PC-3 (cell line): ENCODE results near the gene TBC1D9. TPM values are rescaled to one million over a fixed set of nuclear protein-coding genes. Genes with fewer than 3 reads are reported as not detected.

Experiments used
- ATAC-seq: fragments of 200-7000 bp; cut with Tn5 transposase; 2 replicates; pipeline ENCODE4 v1.9.1; 2020; ENCODE audit warnings: mild to moderate bottlenecking, moderate library complexity
- BruUV-seq: library from RNA; stranded (reverse); fragments of 400-500 nt; replicated peaks from 2 replicates; lab custom pipeline; 2021; lab: Mats Ljungman, UMichigan
- CTCF ChIA-PET: fragments of 300-600 bp; sonication (Branson Sonifier 250); formaldehyde crosslinking; loops from one replicate; lab custom pipeline; 2022; ENCODE audit warnings: antibody characterized with exemption; lab: Charles Lee
- POLR2A ChIA-PET: fragments of 300-600 bp; sonication (Branson Sonifier 250); formaldehyde crosslinking; loops from one replicate; lab custom pipeline; 2022; ENCODE audit warnings: antibody characterized with exemption; ENCODE audit not compliant: unreplicated experiment; lab: Charles Lee
- DNase-seq: peaks from one replicate; pipeline ENCODE4 v3.0.0-alpha.2; 2015
- H2AFZ ChIP-seq: fragments of 300-600 bp; sonication (generic); 2 replicates; pipeline ENCODE4 v1.6.0; 2016; ENCODE audit warnings: antibody characterized with exemption, low read length
- H3F3A ChIP-seq: fragments of 300-600 bp; sonication (generic); one replicate; pipeline ENCODE4 v1.6.0; 2017; ENCODE audit warnings: antibody characterized with exemption, low read length, control low read depth, mild to moderate bottlenecking; ENCODE audit not compliant: unreplicated experiment
- H3K27ac ChIP-seq: fragments of 300-600 bp; sonication (generic); 2 replicates; pipeline ENCODE4 v1.5.1; 2016; ENCODE audit warnings: mild to moderate bottlenecking, low read length
- H3K27me3 ChIP-seq: fragments of 300-600 bp; sonication (generic); 2 replicates; pipeline ENCODE4 v1.6.1; 2016; ENCODE audit warnings: low read length, mixed read lengths
- H3K36me3 ChIP-seq: fragments of 300-600 bp; sonication (generic); 2 replicates; pipeline ENCODE4 v1.6.1; 2016; ENCODE audit warnings: low read depth, mixed run types, low read length, mixed read lengths
- H3K4me1 ChIP-seq: fragments of 300-600 bp; sonication (generic); 2 replicates; pipeline ENCODE4 v1.5.1; 2016; ENCODE audit warnings: low read length; ENCODE audit not compliant: insufficient read depth
- H3K4me2 ChIP-seq: fragments of 300-600 bp; sonication (generic); 2 replicates; pipeline ENCODE4 v1.6.0; 2016; ENCODE audit warnings: low read length
- H3K4me3 ChIP-seq: fragments of 300-600 bp; sonication (generic); 2 replicates; pipeline ENCODE4 v1.5.1; 2016; ENCODE audit warnings: mild to moderate bottlenecking, low read length, mixed read lengths
- H3K79me2 ChIP-seq: fragments of 300-600 bp; sonication (generic); 2 replicates; pipeline ENCODE4 v1.6.1; 2017; ENCODE audit warnings: low read length, mixed read lengths
- H3K9ac ChIP-seq: fragments of 300-600 bp; sonication (generic); 2 replicates; pipeline ENCODE4 v1.6.0; 2016; ENCODE audit warnings: mild to moderate bottlenecking, low read length
- H3K9me2 ChIP-seq: fragments of 300-600 bp; sonication (generic); replicated peaks from 2 replicates; pipeline ENCODE4 v1.6.1; 2016; ENCODE audit warnings: mixed run types, low read length, mixed read lengths
- H3K9me3 ChIP-seq: fragments of 300-600 bp; sonication (generic); 2 replicates; pipeline ENCODE4 v1.6.1; 2016; ENCODE audit warnings: low read length, mixed read lengths
- H4K20me1 ChIP-seq: fragments of 300-600 bp; sonication (generic); 2 replicates; pipeline ENCODE4 v1.6.1; 2016; ENCODE audit warnings: low read length, mixed read lengths
- CTCF ChIP-seq: fragments of 300-600 bp; sonication (generic); conservative IDR thresholded peaks from 2 replicates; pipeline ENCODE4 v1.5.1; 2017; ENCODE audit warnings: antibody characterized with exemption, low read depth, mild to moderate bottlenecking, low read length
- EZH2 ChIP-seq: fragments of 300-600 bp; sonication (generic); IDR thresholded peaks from one replicate; pipeline ENCODE4 v1.6.1; 2017; ENCODE audit warnings: antibody characterized with exemption, mild to moderate bottlenecking, low read length; ENCODE audit not compliant: unreplicated experiment
- EZH2phosphoT487 ChIP-seq: fragments of 300-600 bp; sonication (generic); IDR thresholded peaks from 2 replicates; pipeline ENCODE4 v1.6.1; 2018; ENCODE audit warnings: mild to moderate bottlenecking, antibody characterized with exemption, low read length, borderline replicate concordance
- intact Hi-C: fragments of 100-400 bp; cut with micrococcal nuclease; formaldehyde crosslinking; loops from 2 replicates; pipeline ENCODE4 v1.9.0; 2023
- total RNA-seq: library from RNA; depleted of rRNA; stranded (reverse); fragments of >200 nt; gene quantifications from 2 replicates; pipeline ENCODE4 v1.2.3, GENCODE V29; 2014

The TBC1D9 gene
- total RNA-seq, 1 experiment from 2014 or later = 11.2 TPM

GRCh38 chr4:140738139-140738538 lies 18.0 kb downstream of the TBC1D9 start:
- Histone ChIP-seq H3K9me2 (no peaks in the 10 kb centered on the region), H3K79me2 (no peaks in the 10 kb centered on the region), H3K36me3 (no peaks in the 10 kb centered on the region)

DNA sequence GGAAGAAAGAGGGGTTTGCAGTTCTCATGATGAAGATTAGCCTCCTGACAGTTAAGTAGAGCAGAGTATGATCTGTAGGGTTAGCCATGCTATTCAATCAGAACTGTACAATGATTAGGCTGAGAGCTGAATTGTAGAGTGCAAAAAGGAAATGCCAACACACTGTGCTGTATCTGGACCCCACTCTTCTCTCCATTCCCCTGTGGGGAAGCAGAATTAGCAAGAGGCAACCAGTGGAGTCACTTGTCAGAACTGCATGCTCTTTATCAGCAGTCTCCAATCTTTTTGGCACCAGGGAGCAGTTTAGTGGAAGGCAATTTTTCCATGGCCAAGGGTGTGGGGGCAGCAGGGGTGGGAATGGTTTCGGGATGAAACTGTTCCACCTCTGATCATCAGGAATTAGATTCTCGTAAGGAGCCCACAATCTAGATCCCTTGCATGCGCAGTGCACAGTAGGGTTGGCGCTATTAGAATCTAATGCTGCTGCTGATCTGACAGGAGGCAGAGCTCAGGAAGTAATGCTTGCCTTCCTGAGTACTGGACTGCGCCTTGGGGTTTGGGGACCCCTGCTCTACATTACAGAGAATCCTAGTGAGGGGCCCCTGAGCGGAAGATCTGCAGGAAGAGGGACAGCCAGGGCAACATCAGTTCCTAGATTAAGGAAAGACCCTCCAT lies 19.4 kb downstream of the TBC1D9 start:
- ATAC-seq = no peak

More at GRCh38 chr4:140738139-140738538, 18.0 kb downstream of the TBC1D9 start:
- POLR2A ChIA-PET = no interaction called here
- BruUV-seq = no TSS peak
- Histone ChIP-seq H4K20me1 (no peaks in the 10 kb centered on the region), H3F3A (no peaks in the 10 kb centered on the region), H3K4me2 (no peak overlapping the region), H3K27me3 (no peaks in the 10 kb centered on the region), H3K4me3 (no peak overlapping the region), H3K4me1 (peaks cover 7% of the 10 kb centered on the region; the same call in 1 of the 2 replicates), H3K27ac (no peak overlapping the region), H3K9me3 (no peaks in the 10 kb centered on the region), H3K9ac (no peak overlapping the region), H2AFZ (no peak overlapping the region)
- intact Hi-C loops = no loop called here
- CTCF ChIA-PET = no interaction called here
- DNase-seq (no peak), ATAC-seq (no peak)
- TF ChIP-seq CTCF = no peak
- no peak for TF ChIP-seq EZH2phosphoT487
- TF ChIP-seq EZH2 = no peak

More for the DNA sequence above, 19.4 kb downstream of the TBC1D9 start:
- CTCF ChIA-PET = no interaction called here
- no peak for DNase-seq
- H3K27me3 ChIP-seq = no peaks in the 10 kb centered on the region
- H3K9me3 ChIP-seq = no peaks in the 10 kb centered on the region
- BruUV-seq = no TSS peak
- H3K27ac ChIP-seq = no peak overlapping the region
- no peak overlapping the region for H3K4me2 ChIP-seq
- no peaks in the 10 kb centered on the region for H4K20me1 ChIP-seq
- no peak overlapping the region for H2AFZ ChIP-seq
- H3K79me2 ChIP-seq = no peaks in the 10 kb centered on the region
- H3F3A ChIP-seq = no peaks in the 10 kb centered on the region
- TF ChIP-seq EZH2phosphoT487 (no peak), CTCF (no peak), EZH2 (no peak)
- H3K9me2 ChIP-seq = no peaks in the 10 kb centered on the region
- POLR2A ChIA-PET = no interaction called here
- H3K4me3 ChIP-seq = no peak overlapping the region
- intact Hi-C loops = no loop called here
- H3K9ac ChIP-seq = no peak overlapping the region
- no peaks in the 10 kb centered on the region for H3K4me1 ChIP-seq
- H3K36me3 ChIP-seq = no peaks in the 10 kb centered on the region
